Stomach (tissue), 9 donors: ENCODE data around the gene NME4. TPM values are rescaled to one million over a fixed set of nuclear protein-coding genes. Genes with fewer than 3 reads are reported as not detected.

Experiments used
- DNase-seq, 2 donors: peaks; one replicate each; pipeline versions ENCODE4 v3.0.0 to v3.0.0-alpha.2; 2013 to 2019
- H3K27ac ChIP-seq, 5 donors: fragments of 200-600 bp in 4 of 5; sonication (generic) in 4 of 5; one replicate each; pipeline ENCODE4 v1.5.1; 2013 to 2019; ENCODE audit warnings: mild to moderate bottlenecking in 1 of 5, moderate library complexity in 1 of 5
- H3K27me3 ChIP-seq, 3 donors: fragments of 200-600 bp; sonication (generic); one replicate each; pipeline ENCODE4 v1.5.1; 2017 to 2019; ENCODE audit warnings: mixed run types in 1 of 3
- H3K36me3 ChIP-seq, 4 donors: fragments of 200-600 bp; sonication (generic); 1 replicate in 3 of 4; 2 replicates in 1 of 4; pipeline ENCODE4 v1.5.1; 2016 to 2019
- H3K4me1 ChIP-seq, 4 donors: fragments of 200-600 bp; sonication (generic); one replicate each; pipeline ENCODE4 v1.5.1; 2016 to 2019
- H3K4me3 ChIP-seq, 4 donors: fragments of 200-600 bp; sonication (generic) in 3 of 4; one replicate each; pipeline ENCODE4 v1.5.1; 2016 to 2019; ENCODE audit warnings: mild to moderate bottlenecking in 1 of 4
- H3K9me3 ChIP-seq, 4 donors: fragments of 200-600 bp; sonication (generic); one replicate each; pipeline ENCODE4 v1.5.1; 2016 to 2019
- EP300 ChIP-seq: sonication (generic); formaldehyde crosslinking; IDR thresholded peaks from one replicate; pipeline ENCODE4 v1.6.1; 2017; ENCODE audit warnings: antibody characterized with exemption
- POLR2A ChIP-seq, 4 donors: fragments of 450-650 bp; IDR thresholded peaks; one replicate each; pipeline ENCODE4 v1.6.1; 2016; ENCODE audit warnings: antibody characterized with exemption in 4 of 4, control low read depth in 2 of 4, mild to moderate bottlenecking in 1 of 4, moderate library complexity in 1 of 4
- POLR2AphosphoS5 ChIP-seq, 3 donors: sonication (generic); formaldehyde crosslinking; IDR thresholded peaks; one replicate each; pipeline ENCODE4 v1.6.1; 2016; ENCODE audit warnings: antibody characterized with exemption in 3 of 3
- WGBS, 5 donors: extraction: QIAGEN DNeasy Blood & Tissue Kit in 3 of 5; methylation state at CpG; one replicate each; pipeline versions ENCODE4 v1.1.5 to v1.1.7; 2013 to 2018; 5-methylcytosine and 5-hydroxymethylcytosine counted together
- intact Hi-C: fragments of 100-400 bp; cut with DNase I; formaldehyde crosslinking; loops from one replicate; pipeline ENCODE4 v1.15.1; 2023; ENCODE audit warnings: low total_unique reads
- polyA plus RNA-seq, 3 donors: library from polyadenylated mRNA; stranded (reverse); fragments of 200-250 nt; gene quantifications; one replicate each; pipeline ENCODE4 v1.2.3, GENCODE V29; 2013
- small RNA-seq, 4 donors: library from RNA; depleted of rRNA; stranded (forward); fragments of <200 nt; gene quantifications; one replicate each; pipeline ENCODE3, GENCODE V24; 2016
- total RNA-seq, 5 donors: library from RNA; depleted of rRNA; stranded (reverse); fragments of >200 nt; gene quantifications; one replicate each; pipeline versions ENCODE4 v1.1.0 to v1.2.3, GENCODE V29; 2014 to 2016
- TF ChIP-seq, protein P1 (sequence below), 7 experiments: fragments of 450-650 bp in 4 of 7; fragments of 200-600 bp in 3 of 7; sonication (generic) in 3 of 7; IDR thresholded peaks; one replicate each; pipeline ENCODE4 v1.5.1; 2016 to 2019; ENCODE audit warnings: antibody characterized with exemption in 7 of 7, control low read depth in 2 of 7, mild to moderate bottlenecking in 1 of 7
- donor health status: healthy with polysubstance abuse.
- donor health status: Bipolar disorder and iron deficiency.
- donor health status: healthy.

Gene NME4
- total and polyA plus RNA-seq, 8 donors, result 23.3 to 187 (median 89.8) TPM

DNA sequence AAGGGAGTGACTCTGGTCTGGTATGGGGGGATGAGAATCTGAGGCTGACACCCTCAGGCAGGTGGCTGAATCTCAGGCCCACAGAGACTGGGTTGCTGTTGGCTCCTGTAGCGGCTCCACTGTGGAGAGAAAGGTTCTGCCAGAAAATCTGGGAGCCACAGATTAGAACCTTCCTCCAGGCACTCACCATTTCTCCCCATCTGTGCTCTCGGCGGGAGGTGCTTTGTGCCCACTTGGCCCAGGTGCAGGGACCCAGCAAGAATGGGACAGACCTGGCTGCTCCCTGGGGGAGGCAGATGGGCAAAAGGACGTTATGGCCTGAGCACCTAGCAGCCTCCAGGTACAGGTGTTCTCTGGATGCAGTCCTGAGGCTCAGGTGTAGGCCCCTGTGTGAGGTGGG lies 48.6 kb downstream of the NME4 start:
- TF ChIP-seq, protein P1, sequence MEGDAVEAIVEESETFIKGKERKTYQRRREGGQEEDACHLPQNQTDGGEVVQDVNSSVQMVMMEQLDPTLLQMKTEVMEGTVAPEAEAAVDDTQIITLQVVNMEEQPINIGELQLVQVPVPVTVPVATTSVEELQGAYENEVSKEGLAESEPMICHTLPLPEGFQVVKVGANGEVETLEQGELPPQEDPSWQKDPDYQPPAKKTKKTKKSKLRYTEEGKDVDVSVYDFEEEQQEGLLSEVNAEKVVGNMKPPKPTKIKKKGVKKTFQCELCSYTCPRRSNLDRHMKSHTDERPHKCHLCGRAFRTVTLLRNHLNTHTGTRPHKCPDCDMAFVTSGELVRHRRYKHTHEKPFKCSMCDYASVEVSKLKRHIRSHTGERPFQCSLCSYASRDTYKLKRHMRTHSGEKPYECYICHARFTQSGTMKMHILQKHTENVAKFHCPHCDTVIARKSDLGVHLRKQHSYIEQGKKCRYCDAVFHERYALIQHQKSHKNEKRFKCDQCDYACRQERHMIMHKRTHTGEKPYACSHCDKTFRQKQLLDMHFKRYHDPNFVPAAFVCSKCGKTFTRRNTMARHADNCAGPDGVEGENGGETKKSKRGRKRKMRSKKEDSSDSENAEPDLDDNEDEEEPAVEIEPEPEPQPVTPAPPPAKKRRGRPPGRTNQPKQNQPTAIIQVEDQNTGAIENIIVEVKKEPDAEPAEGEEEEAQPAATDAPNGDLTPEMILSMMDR (IDR thresholded peaks at IDR 0.05), result no peak
- TF ChIP-seq POLR2A (IDR thresholded peaks at IDR 0.05) (no peak), POLR2AphosphoS5 (IDR thresholded peaks at IDR 0.05) (no peak), EP300 (no peak)
- H3K36me3 ChIP-seq, result no peaks in the 10 kb centered on the region
- no peak overlapping the region for H3K27ac ChIP-seq
- WGBS, 5 donors, result 79 to 86% (median 85%) methylated on average over 4 of the region's 4 CpGs
- no peaks in the 10 kb centered on the region for H3K9me3 ChIP-seq
- H3K27me3 ChIP-seq, result no peaks in the 10 kb centered on the region
- peaks cover 0 to 9% (median 4%) of the 10 kb centered on the region in 4 donors for H3K4me1 ChIP-seq
- intact Hi-C loops, result no loop called here
- DNase-seq, result no peak
- H3K4me3 ChIP-seq, result no peak overlapping the region

Small RNA genes lying within 50 kb of the gene (small RNA-seq; reads per million reads assigned to genes)
- 0 reads per million in 4 donors for gene RF00019

Other genes starting within 250 kb of the NME4 start
- gene HBZ, start 244.6 kb upstream of the NME4 start, total RNA-seq, result not detected
- gene HBZ, start 244.6 kb upstream of the NME4 start, polyA plus RNA-seq, result not detected
- gene HBM, start 231.2 kb upstream of the NME4 start, total RNA-seq, result 10 to 100 TPM in 1 of 5 donors, not detected in 4; 10.3 TPM
- not detected for gene HBM, start 231.2 kb upstream of the NME4 start, polyA plus RNA-seq
- gene HBA2, start 224.3 kb upstream of the NME4 start, total RNA-seq, result 100 to 1,000 TPM in 1 of 5 donors, 10 to 100 TPM in 2, 1 to 10 TPM in 1, not detected in 1; 8.4 to 570 (median 32.0) TPM
- gene HBA2, start 224.3 kb upstream of the NME4 start, polyA plus RNA-seq, result 10 to 100 TPM in 2 of 3 donors, 1 to 10 TPM in 1; 3.5 to 21.3 (median 17.0) TPM
- gene HBA1, start 220.5 kb upstream of the NME4 start, total RNA-seq, result 100 to 1,000 TPM in 1 of 5 donors, 10 to 100 TPM in 1, not detected in 3; 34.8 to 263 TPM
- 1 to 10 TPM in 1 of 3 donors, under 1 TPM in 1, not detected in 1; 0.88 to 5.7 TPM for gene HBA1, start 220.5 kb upstream of the NME4 start, polyA plus RNA-seq
- not detected for gene HBQ1, start 216.7 kb upstream of the NME4 start, total RNA-seq
- not detected for gene HBQ1, start 216.7 kb upstream of the NME4 start, polyA plus RNA-seq
- 100 to 1,000 TPM; 100 to 221 (median 121) TPM for gene LUC7L, start 167.8 kb upstream of the NME4 start, total RNA-seq
- 100 to 1,000 TPM in 1 of 3 donors, 10 to 100 TPM in 2; 77.5 to 108 (median 82.2) TPM for gene LUC7L, start 167.8 kb upstream of the NME4 start, polyA plus RNA-seq
- gene FAM234A, start 162.4 kb upstream of the NME4 start, total RNA-seq, result 10 to 100 TPM; 14.6 to 87.2 (median 60.3) TPM
- 10 to 100 TPM; 13.1 to 34.9 (median 29.5) TPM for gene FAM234A, start 162.4 kb upstream of the NME4 start, polyA plus RNA-seq
- gene RGS11, start 121.3 kb upstream of the NME4 start, total RNA-seq, result 10 to 100 TPM in 2 of 5 donors, 1 to 10 TPM in 3; 2.6 to 24.6 (median 7.0) TPM
- 10 to 100 TPM in 2 of 3 donors, 1 to 10 TPM in 1; 7.3 to 26.3 (median 11.9) TPM for gene RGS11, start 121.3 kb upstream of the NME4 start, polyA plus RNA-seq
- 10 to 100 TPM in 2 of 5 donors, 1 to 10 TPM in 2, not detected in 1; 3.1 to 39.7 (median 11.0) TPM for gene ARHGDIG, start 116.6 kb upstream of the NME4 start, total RNA-seq
- 10 to 100 TPM in 1 of 3 donors, 1 to 10 TPM in 2; 5.2 to 50.4 (median 9.6) TPM for gene ARHGDIG, start 116.6 kb upstream of the NME4 start, polyA plus RNA-seq
- 100 to 1,000 TPM in 1 of 5 donors, 10 to 100 TPM in 3, not detected in 1; 32.3 to 118 (median 65.1) TPM for gene PDIA2, start 114.0 kb upstream of the NME4 start, total RNA-seq
- gene PDIA2, start 114.0 kb upstream of the NME4 start, polyA plus RNA-seq, result 100 to 1,000 TPM; 142 to 932 (median 584) TPM
- 10 to 100 TPM; 11.7 to 69.2 (median 17.0) TPM for gene AXIN1, start 44.5 kb upstream of the NME4 start, total RNA-seq
- gene AXIN1, start 44.5 kb upstream of the NME4 start, polyA plus RNA-seq, result 10 to 100 TPM; 13.3 to 19.1 (median 17.9) TPM
- 100 to 1,000 TPM in 1 of 5 donors, 10 to 100 TPM in 3, 1 to 10 TPM in 1; 9.9 to 106 (median 30.7) TPM for gene MRPL28, start 26.7 kb upstream of the NME4 start, total RNA-seq
- gene MRPL28, start 26.7 kb upstream of the NME4 start, polyA plus RNA-seq, result 100 to 1,000 TPM in 1 of 3 donors, 10 to 100 TPM in 2; 78.8 to 100 (median 83.4) TPM
- 100 to 1,000 TPM in 4 of 5 donors, 10 to 100 TPM in 1; 20.7 to 364 (median 162) TPM for gene PGAP6, start 15.2 kb upstream of the NME4 start, total RNA-seq
- 10 to 100 TPM; 27.7 to 54.4 (median 33.9) TPM for gene PGAP6, start 15.2 kb upstream of the NME4 start, polyA plus RNA-seq
- 100 to 1,000 TPM in 1 of 5 donors, 10 to 100 TPM in 2, 1 to 10 TPM in 2; 5.8 to 149 (median 12.5) TPM for gene DECR2, start 4.7 kb downstream of the NME4 start, total RNA-seq
- gene DECR2, start 4.7 kb downstream of the NME4 start, polyA plus RNA-seq, result 10 to 100 TPM; 20.8 to 24.5 (median 22.6) TPM
- gene RAB11FIP3, start 28.4 kb downstream of the NME4 start, total RNA-seq, result 100 to 1,000 TPM in 1 of 5 donors, 10 to 100 TPM in 3, 1 to 10 TPM in 1; 6.7 to 102 (median 57.8) TPM
- 10 to 100 TPM; 15.4 to 19.7 (median 16.2) TPM for gene RAB11FIP3, start 28.4 kb downstream of the NME4 start, polyA plus RNA-seq
- 100 to 1,000 TPM in 1 of 5 donors, 10 to 100 TPM in 4; 25.2 to 235 (median 83.5) TPM for gene CAPN15, start 130.5 kb downstream of the NME4 start, total RNA-seq
- gene CAPN15, start 130.5 kb downstream of the NME4 start, polyA plus RNA-seq, result 10 to 100 TPM; 29.3 to 33.2 (median 29.6) TPM
- gene PRR35, start 163.2 kb downstream of the NME4 start, total RNA-seq, result not detected
- gene PRR35, start 163.2 kb downstream of the NME4 start, polyA plus RNA-seq, result not detected
- gene NHLRC4, start 169.8 kb downstream of the NME4 start, total RNA-seq, result under 1 TPM in 2 of 5 donors, not detected in 3; 0.89 to 0.92 TPM
- gene NHLRC4, start 169.8 kb downstream of the NME4 start, polyA plus RNA-seq, result 1 to 10 TPM in 2 of 3 donors, under 1 TPM in 1; 0.35 to 1.4 (median 1.4) TPM
- 100 to 1,000 TPM in 2 of 5 donors, 10 to 100 TPM in 3; 14.3 to 217 (median 52.6) TPM for gene PIGQ, start 172.8 kb downstream of the NME4 start, total RNA-seq
- 10 to 100 TPM; 30.1 to 46.5 (median 38.0) TPM for gene PIGQ, start 172.8 kb downstream of the NME4 start, polyA plus RNA-seq
- 100 to 1,000 TPM in 1 of 5 donors, 10 to 100 TPM in 4; 17.6 to 101 (median 51.3) TPM for gene RAB40C, start 192.9 kb downstream of the NME4 start, total RNA-seq
- 10 to 100 TPM; 20.9 to 24.6 (median 22.1) TPM for gene RAB40C, start 192.9 kb downstream of the NME4 start, polyA plus RNA-seq
- gene WFIKKN1, start 233.8 kb downstream of the NME4 start, total RNA-seq, result 10 to 100 TPM in 1 of 5 donors, 1 to 10 TPM in 1, under 1 TPM in 2, not detected in 1; 0.14 to 25.8 (median 2.5) TPM
- 1 to 10 TPM; 1.0 to 2.0 (median 1.5) TPM for gene WFIKKN1, start 233.8 kb downstream of the NME4 start, polyA plus RNA-seq
- 100 to 1,000 TPM in 2 of 5 donors, 10 to 100 TPM in 3; 17.3 to 271 (median 82.9) TPM for gene METTL26, start 239.1 kb downstream of the NME4 start, total RNA-seq
- gene METTL26, start 239.1 kb downstream of the NME4 start, polyA plus RNA-seq, result 100 to 1,000 TPM; 177 to 234 (median 218) TPM
- gene MCRIP2, start 244.6 kb downstream of the NME4 start, total RNA-seq, result 100 to 1,000 TPM in 1 of 5 donors, 10 to 100 TPM in 4; 14.0 to 440 (median 67.7) TPM
- gene MCRIP2, start 244.6 kb downstream of the NME4 start, polyA plus RNA-seq, result 100 to 1,000 TPM in 2 of 3 donors, 10 to 100 TPM in 1; 83.2 to 109 (median 107) TPM